CD14-positive monocyte (primary cell): Measurements from ENCODE around the gene QRICH2. TPM values are rescaled to one million over a fixed set of nuclear protein-coding genes. Genes with fewer than 3 reads are reported as not detected.
A peak's percentile ranks its signal among the peaks of the same experiment; 100 is the strongest.

Experiments
- DNase-seq, 3 donors: peaks; one replicate each; pipeline ENCODE4 v3.0.0-alpha.2; 2011 to 2022
- H2AFZ ChIP-seq: 2 replicates; pipeline ENCODE4 v1.6.0; 2012; ENCODE audit warnings: mild to moderate bottlenecking, low read depth, low read length, inconsistent platforms; ENCODE audit not compliant: insufficient read depth, poor library complexity, severe bottlenecking
- H3K27ac ChIP-seq, 2 donors: 1 replicate in 1 of 2; 2 replicates in 1 of 2; pipeline ENCODE4 v1.5.1; 2012 to 2013; ENCODE audit warnings: low read length in 2 of 2, control low read depth in 1 of 2, inconsistent platforms in 1 of 2, low read depth in 1 of 2, mild to moderate bottlenecking in 1 of 2
- H3K27me3 ChIP-seq, 2 donors: one replicate each; pipeline versions ENCODE4 v1.6.0 to v1.6.1; 2011 to 2013; ENCODE audit warnings: low read length in 2 of 2; ENCODE audit not compliant: control insufficient read depth in 2 of 2, insufficient read depth in 2 of 2
- H3K36me3 ChIP-seq, 2 donors: replicated peaks in 1 of 2; 1 replicate in 1 of 2; 2 replicates in 1 of 2; pipeline versions ENCODE4 v1.5.1 to v1.6.1; 2012 to 2013; ENCODE audit warnings: low read length in 2 of 2, control low read depth in 1 of 2, inconsistent platforms in 1 of 2, mild to moderate bottlenecking in 1 of 2; ENCODE audit not compliant: insufficient read depth in 2 of 2, control insufficient read depth in 1 of 2
- H3K4me1 ChIP-seq, 2 donors: 1 replicate in 1 of 2; 2 replicates in 1 of 2; pipeline versions ENCODE4 v1.5.1 to v1.6.1; 2012 to 2013; ENCODE audit warnings: low read length in 2 of 2, control low read depth in 1 of 2, inconsistent platforms in 1 of 2, mild to moderate bottlenecking in 1 of 2, moderate library complexity in 1 of 2; ENCODE audit not compliant: insufficient read depth in 2 of 2, control insufficient read depth in 1 of 2
- H3K4me2 ChIP-seq: replicated peaks from 2 replicates; pipeline ENCODE3; 2012; ENCODE audit warnings: low read length, moderate library complexity, mild to moderate bottlenecking; ENCODE audit not compliant: poor library complexity, severe bottlenecking; ENCODE audit errors: extremely low read depth
- H3K4me3 ChIP-seq, 3 experiments: fragments of 200-600 bp in 1 of 3; sonication (generic) in 1 of 3; replicated peaks in 1 of 3; 1 replicate in 2 of 3; 2 replicates in 1 of 3; pipeline ENCODE4 v1.5.1; 2011 to 2013; ENCODE audit warnings: low read length in 3 of 3, mild to moderate bottlenecking in 3 of 3, control low read depth in 2 of 3, low read depth in 2 of 3, inconsistent platforms in 1 of 3, moderate library complexity in 1 of 3
- H3K79me2 ChIP-seq: 2 replicates; pipeline ENCODE4 v1.6.0; 2012; ENCODE audit warnings: mild to moderate bottlenecking, control low read depth, inconsistent platforms, low read length, moderate library complexity; ENCODE audit not compliant: insufficient read depth
- H3K9ac ChIP-seq: 2 replicates; pipeline ENCODE4 v1.6.0; 2017; ENCODE audit warnings: low read length, mild to moderate bottlenecking; ENCODE audit not compliant: insufficient read depth, poor library complexity, severe bottlenecking
- H3K9me3 ChIP-seq, 2 donors: replicated peaks in 1 of 2; 1 replicate in 1 of 2; 2 replicates in 1 of 2; pipeline versions ENCODE4 v1.5.1 to v1.6.1; 2012 to 2013; ENCODE audit warnings: low read length in 2 of 2, control low read depth in 1 of 2; ENCODE audit not compliant: control insufficient read depth in 1 of 2, insufficient read depth in 1 of 2
- H4K20me1 ChIP-seq: 2 replicates; pipeline ENCODE4 v1.6.0; 2012; ENCODE audit warnings: mild to moderate bottlenecking, low read length, control low read depth, moderate library complexity; ENCODE audit not compliant: insufficient read depth
- H3K27ac Mint-ChIP-seq, 7 donors: one replicate each; pipeline ENCODE4 v1.8.0; 2020; ENCODE audit warnings: mild to moderate bottlenecking in 7 of 7, mixed read lengths in 7 of 7, moderate library complexity in 6 of 7, inconsistent platforms in 2 of 7
- H3K27me3 Mint-ChIP-seq, 3 donors: one replicate each; pipeline ENCODE4 v1.8.0; 2021 to 2022; ENCODE audit warnings: low read depth in 3 of 3, mild to moderate bottlenecking in 3 of 3, mixed read lengths in 3 of 3, moderate library complexity in 3 of 3, inconsistent platforms in 1 of 3
- H3K36me3 Mint-ChIP-seq, 2 donors: one replicate each; pipeline ENCODE4 v1.8.0; 2020; ENCODE audit warnings: mixed read lengths in 2 of 2, inconsistent platforms in 1 of 2, mild to moderate bottlenecking in 1 of 2
- H3K4me1 Mint-ChIP-seq: one replicate; pipeline ENCODE4 v1.8.0; 2020; ENCODE audit warnings: mild to moderate bottlenecking, mixed read lengths
- H3K4me3 Mint-ChIP-seq, 2 donors: one replicate each; pipeline ENCODE4 v1.8.0; 2020; ENCODE audit warnings: mild to moderate bottlenecking in 2 of 2, mixed read lengths in 2 of 2, moderate library complexity in 1 of 2
- H3K9me3 Mint-ChIP-seq, 7 donors: one replicate each; pipeline ENCODE4 v1.8.0; 2020 to 2022; ENCODE audit warnings: mixed read lengths in 7 of 7, mild to moderate bottlenecking in 6 of 7, moderate library complexity in 6 of 7, inconsistent platforms in 2 of 7
- WGBS: methylation state at CpG from one replicate; pipeline ENCODE4 v1.1.5; 2013; ENCODE audit warnings: missing lambda C conversion rate; ENCODE audit not compliant: insufficient coverage; 5-methylcytosine and 5-hydroxymethylcytosine counted together
- intact Hi-C, 2 donors: fragments of 100-400 bp; cut with micrococcal nuclease; formaldehyde crosslinking; loops; one replicate each; pipeline versions ENCODE4 v1.15.0 to v1.15.1; 2023
- polyA plus RNA-seq, 3 donors: library from polyadenylated mRNA; depleted of rRNA in 1 of 3; unstranded in 2 of 3; stranded (reverse) in 1 of 3; fragments of 300-500 nt in 2 of 3; fragments of >200 nt in 1 of 3; fragmentation: Illumina TruSeq in 2 of 3; gene quantifications; 1 replicate in 2 of 3; 2 replicates in 1 of 3; pipeline ENCODE4 v1.2.3, GENCODE V29; 2012 to 2021
- TF ChIP-seq, protein P1 (sequence below): fragments of 200-600 bp; IDR thresholded peaks from one replicate; pipeline ENCODE4 v1.8.0; 2022; ENCODE audit warnings: antibody characterized with exemption, mild to moderate bottlenecking

QRICH2 gene
- polyA plus RNA-seq, 3 donors = 0.04 to 1.9 TPM; not detected in 1

- Histone ChIP-seq H2AFZ (no peak overlapping the region), H3K27ac (peak overlapping the region; percentile 47 to 74), H3K4me1 (peaks cover 63 to 69% of the 10 kb centered on the region in 2 donors), H3K36me3 (peaks cover 13 to 16% of the 10 kb centered on the region in 2 donors), H3K4me2 (peak overlapping the region; percentile 91), H3K9me3 (no peaks in the 10 kb centered on the region), H3K27me3 (no peaks in the 10 kb centered on the region), H3K9ac (peak overlapping the region; percentile 73), H3K79me2 (peaks cover 34% of the 10 kb centered on the region), H4K20me1 (peaks cover 27% of the 10 kb centered on the region), H3K4me3 (peak overlapping the region; percentile 33 to 79 (median 53))
- WGBS = 24% methylated on average over 23 of the region's 38 CpGs
- peaks cover 0 to 3% (median 2%) of the 10 kb centered on the region in 3 donors for H3K27me3 Mint-ChIP-seq
- peak in 1 of 3 donors; percentile 77 for DNase-seq
- TF ChIP-seq, protein P1, sequence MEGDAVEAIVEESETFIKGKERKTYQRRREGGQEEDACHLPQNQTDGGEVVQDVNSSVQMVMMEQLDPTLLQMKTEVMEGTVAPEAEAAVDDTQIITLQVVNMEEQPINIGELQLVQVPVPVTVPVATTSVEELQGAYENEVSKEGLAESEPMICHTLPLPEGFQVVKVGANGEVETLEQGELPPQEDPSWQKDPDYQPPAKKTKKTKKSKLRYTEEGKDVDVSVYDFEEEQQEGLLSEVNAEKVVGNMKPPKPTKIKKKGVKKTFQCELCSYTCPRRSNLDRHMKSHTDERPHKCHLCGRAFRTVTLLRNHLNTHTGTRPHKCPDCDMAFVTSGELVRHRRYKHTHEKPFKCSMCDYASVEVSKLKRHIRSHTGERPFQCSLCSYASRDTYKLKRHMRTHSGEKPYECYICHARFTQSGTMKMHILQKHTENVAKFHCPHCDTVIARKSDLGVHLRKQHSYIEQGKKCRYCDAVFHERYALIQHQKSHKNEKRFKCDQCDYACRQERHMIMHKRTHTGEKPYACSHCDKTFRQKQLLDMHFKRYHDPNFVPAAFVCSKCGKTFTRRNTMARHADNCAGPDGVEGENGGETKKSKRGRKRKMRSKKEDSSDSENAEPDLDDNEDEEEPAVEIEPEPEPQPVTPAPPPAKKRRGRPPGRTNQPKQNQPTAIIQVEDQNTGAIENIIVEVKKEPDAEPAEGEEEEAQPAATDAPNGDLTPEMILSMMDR = no peak
- intact Hi-C loops = loop anchor here in 1 of 2 donors (10.0 kb wide), 1 partner anchor 47 kb away; no protein-coding TSS in a partner anchor
- H3K36me3 Mint-ChIP-seq = peaks cover 22 to 26% of the 10 kb centered on the region in 2 donors
- peaks cover 55% of the 10 kb centered on the region for H3K4me1 Mint-ChIP-seq
- H3K4me3 Mint-ChIP-seq = peak overlapping the region; percentile 70 to 77
- H3K9me3 Mint-ChIP-seq = no peaks in the 10 kb centered on the region
- H3K27ac Mint-ChIP-seq = peak overlapping the region in 4 of 7 donors; percentile 13 to 63 (median 55)
These were observed 36.2 kb downstream of the QRICH2 start for GRCh38 chr17:76271669-76272540.

DNA sequence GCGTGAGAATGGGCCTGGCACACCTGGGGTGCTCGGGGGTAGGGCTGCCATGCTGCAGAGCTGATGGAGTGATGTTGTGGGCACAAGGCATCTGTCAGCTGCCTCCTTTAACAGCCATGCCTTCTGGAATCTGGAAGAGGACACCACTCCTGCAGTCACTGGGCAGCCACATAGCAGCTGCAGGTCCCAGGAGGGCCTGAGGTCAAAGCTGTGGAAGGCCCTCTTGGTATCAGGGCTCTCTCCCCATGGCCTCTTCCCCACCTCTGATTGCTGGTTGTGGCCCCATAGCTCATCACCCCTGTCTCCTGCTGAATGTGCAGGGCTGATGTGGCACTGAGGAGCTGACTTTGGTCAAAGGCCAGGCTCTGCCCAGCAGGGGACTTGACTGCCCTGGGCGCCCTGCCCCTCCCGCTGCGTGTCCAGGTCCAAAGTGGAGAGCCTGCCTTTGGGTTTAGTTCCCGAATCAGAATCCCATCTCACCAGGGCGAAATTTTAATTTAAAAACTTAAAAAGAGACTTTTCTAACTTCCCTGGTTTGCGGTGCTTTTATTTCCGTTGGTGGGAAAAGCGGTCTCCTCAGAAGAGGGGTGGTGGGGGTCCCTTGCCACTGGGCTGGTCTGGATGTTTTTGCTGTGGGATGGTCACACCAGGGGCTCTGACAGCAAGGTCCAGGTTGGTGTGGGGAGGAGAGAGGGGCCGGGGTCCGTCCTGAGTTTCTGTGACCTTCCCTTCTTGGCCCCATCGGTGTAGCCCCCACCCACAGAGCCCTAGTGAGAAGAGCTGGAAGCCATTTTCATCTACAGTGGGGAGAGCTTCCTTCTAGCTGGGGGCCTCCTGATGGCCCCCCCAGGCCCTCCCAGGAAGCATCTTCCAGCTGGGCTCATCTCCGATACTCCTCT, 37.1 kb downstream of the QRICH2 start:
- Histone ChIP-seq H3K27me3 (no peaks in the 10 kb centered on the region), H3K79me2 (peaks cover 43% of the 10 kb centered on the region), H4K20me1 (peaks cover 31% of the 10 kb centered on the region), H3K4me2 (peak overlapping the region; percentile 91), H3K4me1 (peaks cover 68 to 76% of the 10 kb centered on the region in 2 donors), H3K27ac (peak overlapping the region; percentile 15 to 74), H3K4me3 (peak overlapping the region; percentile 33 to 79 (median 53)), H3K9me3 (no peaks in the 10 kb centered on the region), H2AFZ (no peak overlapping the region), H3K9ac (peak overlapping the region; percentile 73), H3K36me3 (peaks cover 13 to 16% of the 10 kb centered on the region in 2 donors)
- intact Hi-C loops = loop anchor here in 1 of 2 donors (10.0 kb wide), 1 partner anchor 46 kb away; no protein-coding TSS in a partner anchor
- TF ChIP-seq, protein P1 = no peak
- peaks cover 0 to 2% (median under 1%) of the 10 kb centered on the region in 3 donors for H3K27me3 Mint-ChIP-seq
- peak overlapping the region in 4 of 7 donors; percentile 14 to 63 (median 34) for H3K27ac Mint-ChIP-seq
- H3K9me3 Mint-ChIP-seq = no peaks in the 10 kb centered on the region
- peak overlapping the region; percentile 70 to 72 for H3K4me3 Mint-ChIP-seq
- 94% methylated on average over 7 of the region's 14 CpGs for WGBS
- DNase-seq = no peak
- peaks cover 22 to 30% of the 10 kb centered on the region in 2 donors for H3K36me3 Mint-ChIP-seq
- peaks cover 58% of the 10 kb centered on the region for H3K4me1 Mint-ChIP-seq
